Parietal lobe (tissue), 2 donors: ENCODE results near the gene KATNB1. TPM values are rescaled to one million over a fixed set of nuclear protein-coding genes. Genes with fewer than 3 reads are reported as not detected.

Experiments used
- small RNA-seq: library from RNA; depleted of rRNA; stranded (forward); fragments of <200 nt; gene quantifications from one replicate; pipeline ENCODE3, GENCODE V24; 2014; ENCODE audit warnings: low replicate concordance
- total RNA-seq: library from RNA; depleted of rRNA; stranded (reverse); fragments of >200 nt; gene quantifications from one replicate; pipeline ENCODE4 v1.2.3, GENCODE V29; 2014

KATNB1 gene
- 34.4 TPM for total RNA-seq

GRCh38 chr16:57735755-57736418 is at the start of gene KATNB1:
KATNB1 (plus strand) TSS chr16:57735770; CDS start chr16:57737244, 1,474 bp downstream.

GRCh38 chr16:57694725-57695679 is 40.6 kb upstream of the KATNB1 start, which contains the start of gene DRC7:
DRC7 (plus strand) TSS chr16:57694806; CDS start chr16:57697950, 3,144 bp downstream.

GRCh38 chr16:57802341-57803133 is 67.0 kb downstream of the KATNB1 start, which contains the start of gene KIFC3:
KIFC3 (minus strand) TSS chr16:57802491; CDS start chr16:57798243, 4,248 bp downstream.

Small RNAs within 50 kb of the gene (small RNA-seq; reads per million reads assigned to genes)
- 0.31 reads per million, percentile 10 among the genes with 10 or more reads in this experiment for gene MIR6772

Other genes starting within 250 kb of the KATNB1 start
- gene DOK4, start 249.3 kb upstream of the KATNB1 start, total RNA-seq = 66.7 TPM
- gene CCDC102A, start 199.2 kb upstream of the KATNB1 start, total RNA-seq = 0.94 TPM
- 0.31 TPM for gene ADGRG5, start 193.1 kb upstream of the KATNB1 start, total RNA-seq
- 75.1 TPM for gene ADGRG1, start 107.1 kb upstream of the KATNB1 start, total RNA-seq
- gene ADGRG3, start 67.5 kb upstream of the KATNB1 start, total RNA-seq = not detected
- 0.31 TPM for gene DRC7, start 41.0 kb upstream of the KATNB1 start, total RNA-seq
- 59.5 TPM for gene KIFC3, start 66.7 kb downstream of the KATNB1 start, total RNA-seq
- not detected for gene CNGB1, start 235.4 kb downstream of the KATNB1 start, total RNA-seq